GM21515 (cell line): ENCODE results near the gene OR12D3.
"Not testable (repeated sequence)": the region's sequence is repeated elsewhere in the genome, so short reads cannot be mapped to it uniquely, and the experiment has no call there.

Experiments used
- ATAC-seq: cut with Tn5 transposase; IDR thresholded peaks from one replicate; pipeline ENCODE4 v1.9.1; 2021; ENCODE audit not compliant: unreplicated experiment

OR12D3 gene, protein sequence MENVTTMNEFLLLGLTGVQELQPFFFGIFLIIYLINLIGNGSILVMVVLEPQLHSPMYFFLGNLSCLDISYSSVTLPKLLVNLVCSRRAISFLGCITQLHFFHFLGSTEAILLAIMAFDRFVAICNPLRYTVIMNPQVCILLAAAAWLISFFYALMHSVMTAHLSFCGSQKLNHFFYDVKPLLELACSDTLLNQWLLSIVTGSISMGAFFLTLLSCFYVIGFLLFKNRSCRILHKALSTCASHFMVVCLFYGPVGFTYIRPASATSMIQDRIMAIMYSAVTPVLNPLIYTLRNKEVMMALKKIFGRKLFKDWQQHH

DNA sequence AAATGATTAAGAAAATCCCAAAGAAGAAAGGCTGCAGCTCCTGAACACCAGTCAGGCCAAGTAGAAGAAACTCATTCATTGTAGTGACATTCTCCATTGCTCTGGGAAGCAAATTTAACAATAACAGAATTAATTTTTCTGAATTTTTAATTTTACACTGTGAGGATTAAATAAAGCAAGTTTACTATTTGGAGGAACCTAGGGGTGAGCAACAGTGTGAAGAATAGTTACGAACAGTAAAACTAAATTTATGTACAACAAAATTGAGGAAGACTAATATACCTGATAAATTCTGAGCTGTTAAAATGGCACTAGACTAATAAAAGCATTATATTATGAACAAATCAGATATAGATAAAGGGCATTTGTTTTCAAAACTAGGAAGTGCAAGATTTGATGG, at the start of gene OR12D3:
Gene OR12D3, minus strand, starts transcription at position 101 of the 400 bp plus-strand sequence. Its CDS starts 4 bp downstream, at position 97.
- no peak for ATAC-seq

DNA sequence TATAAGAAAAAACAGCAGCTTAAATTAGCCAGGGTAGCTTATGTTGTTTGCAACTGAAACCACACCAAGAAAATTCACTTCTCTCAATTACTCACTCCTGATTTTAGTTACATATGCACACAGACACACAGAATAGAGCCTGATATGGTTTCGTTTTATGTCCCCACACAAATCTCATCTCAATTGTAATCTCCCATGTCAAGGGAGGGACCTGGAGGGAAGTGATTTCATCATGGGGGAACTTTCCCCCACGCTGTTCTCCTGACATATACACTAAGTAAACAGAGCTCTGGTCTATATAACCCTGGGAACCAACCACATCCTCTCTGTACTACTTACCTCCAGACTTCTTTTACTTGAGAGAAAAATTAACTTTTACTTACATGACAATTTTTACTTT, 49.5 kb upstream of the OR12D3 start:
- no peak for ATAC-seq

DNA sequence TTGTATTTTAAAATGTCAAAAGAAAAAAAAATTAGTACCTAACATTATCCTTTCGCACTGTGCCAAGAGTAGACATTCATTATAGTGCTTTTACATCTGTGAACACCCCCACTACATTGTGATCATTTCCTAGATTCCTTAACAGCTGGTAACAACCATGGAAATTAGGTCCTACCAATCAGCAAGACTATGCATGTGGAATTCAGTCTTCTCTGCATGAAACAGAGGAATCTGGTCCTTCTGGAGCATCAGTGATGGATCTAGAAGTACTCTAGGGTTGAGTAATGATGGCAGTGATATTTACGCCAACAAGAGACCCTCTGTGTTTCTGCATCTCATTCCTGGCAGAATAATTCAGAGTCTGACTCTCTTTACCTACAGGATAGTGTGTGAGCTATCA, 49.1 kb upstream of the OR12D3 start:
- ATAC-seq = no peak

DNA sequence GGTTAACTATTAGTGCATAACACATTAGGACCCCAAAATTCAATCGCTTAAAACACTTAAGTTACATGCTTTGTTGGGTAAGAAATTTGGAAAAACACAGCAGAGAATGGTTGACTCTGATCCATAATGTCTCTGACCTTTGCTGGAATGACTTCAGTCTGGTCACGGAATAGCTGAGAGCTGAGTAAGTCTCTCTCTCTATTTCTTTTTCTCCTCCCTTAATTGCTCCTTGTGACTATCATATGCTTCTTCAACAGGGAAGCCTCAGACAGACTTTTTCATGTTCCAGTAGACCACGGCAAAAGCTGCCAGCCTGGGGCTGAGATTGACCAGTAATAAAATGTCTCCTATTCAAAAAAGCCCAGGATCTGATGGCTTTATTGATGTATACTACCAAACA, 44.4 kb upstream of the OR12D3 start:
- no peak for ATAC-seq

DNA sequence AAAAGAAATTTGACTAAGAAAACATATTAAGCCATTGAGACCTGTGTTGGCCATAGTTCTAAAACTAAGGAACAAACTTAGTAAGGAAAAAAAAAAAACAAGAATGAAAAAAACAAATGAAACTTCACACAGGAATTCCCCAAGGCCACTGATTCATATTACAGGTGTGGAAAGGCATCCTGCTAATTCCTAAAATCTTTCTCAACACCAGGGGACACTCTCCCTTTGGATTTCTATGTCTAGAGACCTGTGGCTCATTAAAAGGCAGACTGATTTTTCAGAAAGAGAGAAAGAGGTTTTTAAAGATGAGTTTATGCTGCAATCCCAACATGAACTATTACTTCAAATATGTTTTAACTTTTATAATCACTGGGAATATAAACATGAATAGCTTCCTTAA, 39.5 kb upstream of the OR12D3 start, which contains the start of gene OR12D1:
Gene OR12D1, plus strand, starts transcription at position 341 of the 400 bp plus-strand sequence.
- no peak for ATAC-seq

DNA sequence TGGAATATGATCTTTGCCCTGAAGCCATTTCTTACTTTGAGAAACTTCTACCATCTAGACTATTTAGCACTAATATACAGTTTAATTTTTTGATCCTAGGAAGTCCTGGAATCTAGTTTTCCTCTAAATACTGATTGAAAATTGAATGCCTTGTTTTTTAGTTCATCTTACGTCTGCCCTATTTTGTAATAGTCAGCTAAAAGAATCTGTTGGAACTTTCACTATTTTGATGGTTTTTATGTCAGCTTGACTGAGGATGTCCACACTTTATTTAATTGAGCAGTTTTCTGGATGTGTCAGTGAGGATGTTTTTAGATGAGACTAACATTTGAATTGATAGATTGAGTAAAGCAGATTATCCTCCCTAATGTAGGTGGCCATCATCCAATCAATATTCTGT, 28.7 kb upstream of the OR12D3 start:
- no peak for ATAC-seq

DNA sequence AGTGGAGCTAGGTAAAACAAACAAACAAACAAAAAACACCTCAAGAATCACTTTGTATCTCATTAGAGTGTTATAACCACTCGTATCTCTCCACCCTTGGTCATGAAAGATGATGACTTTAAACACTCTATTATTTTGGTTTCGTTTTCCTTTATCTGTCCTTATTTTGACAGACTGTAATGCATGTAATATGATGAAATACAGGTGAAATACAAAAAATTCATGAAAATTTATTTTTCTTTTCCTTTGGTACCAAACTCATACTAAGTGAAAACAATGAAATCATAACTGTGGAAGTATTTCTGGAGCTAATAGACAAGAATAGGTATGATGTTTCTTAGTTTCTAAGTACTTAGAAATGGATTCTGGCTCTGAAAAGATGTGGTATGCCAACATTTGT, 24.4 kb upstream of the OR12D3 start:
- ATAC-seq = no peak

DNA sequence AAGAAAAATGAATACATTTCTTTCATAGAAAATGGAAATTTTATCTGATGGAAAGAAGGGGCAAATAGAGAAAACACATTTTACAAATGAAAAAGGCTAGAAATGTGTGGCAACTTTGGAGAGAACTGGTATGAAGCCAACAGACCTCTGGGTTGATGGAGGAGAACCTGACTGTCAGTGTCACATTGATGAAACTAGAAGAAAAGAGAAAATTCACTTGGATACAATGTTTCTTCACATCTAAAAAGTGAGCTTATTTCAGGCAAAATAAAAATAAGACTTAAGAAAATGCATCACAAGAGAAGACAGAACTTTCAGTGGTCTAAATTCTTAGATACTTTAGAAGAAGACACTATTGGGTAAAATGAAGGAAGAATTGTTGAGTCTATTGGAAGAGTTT, 20.2 kb upstream of the OR12D3 start, which contains the start of gene OR12D2:
Gene OR12D2, plus strand, starts transcription at position 301 of the 400 bp plus-strand sequence. CDS start 1,069 bp downstream, outside the sequence.
- no peak for ATAC-seq

DNA sequence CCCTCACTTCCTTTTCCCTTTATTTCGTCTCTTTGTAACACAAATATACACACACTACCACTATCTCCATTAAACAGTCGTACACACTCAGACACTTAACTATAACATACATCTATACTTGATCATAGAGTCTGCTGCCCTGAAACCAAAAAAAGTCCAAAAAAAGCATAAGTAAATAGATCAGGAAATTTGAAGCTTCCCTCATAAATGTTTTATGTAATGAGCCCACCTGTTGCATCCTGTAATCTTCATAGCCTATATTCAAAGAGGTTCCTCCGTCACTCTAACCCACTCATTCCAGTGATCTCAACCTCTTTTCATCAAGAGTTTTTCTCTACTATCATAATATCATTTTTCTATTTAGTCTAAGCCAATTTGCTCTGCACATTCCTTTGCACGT, 13.4 kb upstream of the OR12D3 start:
- no peak for ATAC-seq

DNA sequence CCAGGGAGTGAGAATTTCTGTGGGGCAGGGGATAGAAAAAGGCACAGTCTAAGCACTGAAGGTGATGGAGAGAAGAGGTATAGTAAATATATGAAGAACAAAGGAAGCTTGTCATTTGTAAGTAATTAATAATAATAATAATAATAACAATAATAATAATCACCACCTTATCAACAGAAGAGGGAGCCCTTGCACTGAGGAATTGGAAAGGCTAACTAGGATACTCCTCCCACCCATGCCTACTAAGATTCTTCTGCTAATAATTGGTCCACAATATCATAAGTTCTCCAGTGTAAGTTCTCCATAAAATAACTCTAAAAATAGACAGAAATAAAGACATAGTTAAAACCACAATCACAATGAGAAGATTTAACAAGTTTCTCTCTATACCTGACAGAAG, 912 bp upstream of the OR12D3 start:
- no peak for ATAC-seq

DNA sequence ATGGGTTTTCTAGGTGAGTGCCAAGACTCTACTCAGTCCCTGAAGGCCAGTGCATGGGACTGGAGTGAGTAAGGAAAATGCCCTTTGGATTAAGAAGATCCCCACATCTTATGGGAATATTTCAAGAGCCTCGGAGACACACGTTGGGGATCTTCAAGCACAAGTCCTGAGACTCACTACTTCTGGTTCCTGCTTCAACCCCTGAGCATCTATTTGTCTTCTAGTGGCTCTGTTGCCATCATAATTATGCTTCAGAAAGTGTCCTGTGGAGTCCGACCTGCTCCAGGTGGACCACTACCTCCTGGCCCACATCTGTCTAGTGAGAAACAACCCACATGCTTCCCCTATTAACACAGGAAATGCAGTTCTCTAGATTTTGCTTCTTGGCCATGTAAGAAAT, 6.3 kb downstream of the OR12D3 start, which contains the start of gene OR5V1:
Gene OR5V1, minus strand, starts transcription at position 101 of the 400 bp plus-strand sequence. CDS start 12,670 bp downstream, outside the sequence.
- ATAC-seq = no peak

DNA sequence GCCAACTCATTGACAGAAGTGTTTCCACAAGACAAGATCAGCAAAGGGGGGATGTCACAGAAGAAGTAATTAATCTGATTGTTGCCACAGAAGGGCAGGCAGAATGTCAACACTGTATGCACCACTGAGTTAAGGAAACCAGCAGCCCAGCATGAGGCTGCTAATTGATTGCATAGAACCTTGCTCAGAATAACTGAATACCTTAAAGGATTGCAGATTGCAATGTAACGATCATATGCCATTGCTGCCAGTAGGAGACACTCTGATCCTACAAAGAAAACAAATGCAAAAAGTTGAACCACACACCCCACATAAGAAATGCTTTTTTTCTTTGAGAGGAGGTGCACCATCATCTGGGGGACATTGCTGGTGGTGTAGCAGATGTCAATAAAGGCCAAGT, 19.5 kb downstream of the OR12D3 start:
- ATAC-seq = no peak

DNA sequence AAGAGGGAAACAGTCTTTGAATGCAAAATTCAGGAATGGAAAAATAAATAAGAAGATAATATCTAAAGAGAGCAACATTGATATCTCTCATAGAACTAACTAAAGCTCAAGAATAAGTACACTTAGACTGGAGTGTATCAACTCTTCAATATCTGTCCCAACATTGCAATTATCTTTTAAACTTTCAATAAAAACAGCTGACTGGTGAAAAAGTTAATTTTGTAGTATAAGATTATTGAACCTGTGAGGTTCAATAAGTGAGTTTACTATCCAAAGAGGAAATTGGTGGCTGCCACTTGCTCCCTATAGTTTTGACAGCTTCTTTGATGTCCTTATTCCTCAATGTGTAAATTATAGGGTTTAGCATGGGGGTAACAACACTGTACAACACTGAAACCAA, 20.1 kb downstream of the OR12D3 start:
- ATAC-seq = no peak

DNA sequence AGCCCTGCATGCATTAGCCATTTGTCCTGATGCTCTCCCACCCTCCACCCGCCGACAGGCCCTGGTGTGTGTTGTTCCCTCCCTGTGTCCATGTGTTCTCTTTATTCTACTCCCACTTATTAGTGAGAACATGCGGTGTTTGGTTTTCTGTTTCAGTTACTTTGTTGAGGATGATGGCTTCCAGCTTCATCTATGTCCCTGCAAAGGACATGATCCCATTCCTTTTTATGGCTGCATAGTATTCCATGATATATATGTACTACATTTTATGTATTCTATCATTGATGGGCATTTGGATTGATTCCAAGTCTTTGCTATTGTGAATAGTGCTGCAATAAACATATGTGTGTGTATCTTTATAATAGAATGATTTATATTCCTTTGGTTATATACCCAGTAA, 25.7 kb downstream of the OR12D3 start:
- not testable (repeated sequence) for ATAC-seq

DNA sequence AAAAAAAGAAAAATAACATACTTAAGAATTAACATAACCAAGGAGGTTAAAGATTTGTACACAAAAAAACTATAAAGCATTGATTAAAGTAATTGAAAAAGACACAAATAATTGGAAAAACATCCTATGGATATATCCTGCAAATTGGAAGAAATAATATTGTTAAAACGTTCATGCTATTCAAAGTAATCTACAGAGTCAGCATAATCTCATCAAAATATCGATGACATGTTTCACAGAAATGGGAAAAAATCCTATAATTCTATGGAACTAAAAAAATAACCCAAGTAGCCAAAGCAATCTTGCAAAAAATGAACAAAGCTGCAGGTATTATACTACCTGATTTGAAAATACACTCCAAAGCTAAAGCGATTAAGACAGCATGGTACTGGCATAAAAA, 29.7 kb downstream of the OR12D3 start:
- no peak for ATAC-seq

DNA sequence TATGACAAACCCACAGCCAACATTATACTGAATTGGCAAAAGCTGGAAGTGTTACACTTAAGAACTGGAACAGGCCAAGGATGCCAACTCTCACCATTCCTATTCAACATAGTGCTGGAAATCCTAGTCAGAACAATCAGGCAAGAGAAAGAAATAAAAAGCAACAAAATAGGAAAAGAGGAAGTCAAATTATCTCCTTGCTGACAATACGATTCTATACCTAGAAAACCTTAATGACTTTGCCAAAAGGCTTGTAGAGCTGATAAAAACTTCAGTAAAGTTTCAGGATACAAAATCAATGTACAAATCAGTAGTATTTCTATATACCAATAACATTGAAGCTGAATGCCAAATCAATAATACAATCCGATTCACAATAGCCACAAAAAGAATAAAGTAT, 38.8 kb downstream of the OR12D3 start:
- ATAC-seq = no peak

DNA sequence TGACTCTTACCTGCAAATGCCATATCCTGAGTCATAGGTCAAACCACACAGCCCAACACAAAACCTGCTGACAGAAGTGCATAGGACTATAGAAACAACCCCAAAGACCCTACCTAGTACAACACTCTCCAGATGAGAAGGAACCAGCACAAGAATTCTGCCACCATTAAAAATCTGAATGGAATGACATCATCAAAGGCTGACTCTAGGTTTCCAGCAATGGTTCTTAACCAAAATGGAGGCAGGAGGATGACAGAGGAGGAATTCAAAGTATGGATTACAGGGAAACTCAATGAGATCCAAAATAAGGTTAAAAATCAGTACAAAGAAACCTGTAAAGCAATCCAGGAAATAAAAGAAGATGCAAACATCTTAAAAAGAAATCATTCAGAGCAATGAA, 42.4 kb downstream of the OR12D3 start:
- no peak for ATAC-seq

DNA sequence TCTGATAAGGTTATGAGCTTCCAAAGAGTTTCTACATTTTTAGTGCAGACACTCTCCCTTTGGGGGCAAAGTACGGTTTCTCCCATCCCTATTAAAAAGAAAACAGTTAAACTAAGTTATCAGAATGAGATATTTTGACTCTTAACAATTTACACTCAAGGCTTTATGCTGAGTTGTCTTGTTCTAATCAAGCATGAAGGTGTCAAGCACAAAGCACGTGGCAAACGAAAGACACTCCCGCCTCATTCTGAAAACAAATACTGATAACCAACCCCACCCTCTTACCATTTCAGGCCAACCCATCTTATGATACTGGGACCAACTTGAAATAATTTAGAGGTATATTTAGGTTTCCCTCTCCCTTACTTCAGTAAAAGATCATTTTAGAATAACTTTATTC, 49.3 kb downstream of the OR12D3 start:
- ATAC-seq = no peak
